Endothelial cell of umbilical vein (primary cell): ENCODE results near the gene FTH1. TPM values are rescaled to one million over a fixed set of nuclear protein-coding genes. Genes with fewer than 3 reads are reported as not detected.

ENCODE experiments used
- BruUV-seq: library from RNA; stranded (reverse); fragments of 400-500 nt; replicated peaks from 2 replicates; lab custom pipeline; 2021; lab: Mats Ljungman, UMichigan
- CTCF ChIA-PET: fragments of 300-600, 350-600 bp; sonication (Branson Sonifier 250); formaldehyde crosslinking; loops from one replicate; lab custom pipeline; 2021; ENCODE audit warnings: antibody characterized with exemption, inconsistent platforms; lab: Charles Lee
- POLR2A ChIA-PET: fragments of 300-600, 350-600 bp; sonication (Branson Sonifier 250); formaldehyde crosslinking; loops from one replicate; lab custom pipeline; 2021; ENCODE audit warnings: antibody characterized with exemption, inconsistent platforms; lab: Charles Lee
- DNase-seq: peaks from one replicate; pipeline ENCODE4 v3.0.0-alpha.2; 2011; ENCODE audit warnings: low read depth, low spot score
- FAIRE-seq: peaks from 2 replicates; lab custom pipeline; 2011; peaks lifted over from hg19 to GRCh38; lab: Jason Lieb, UNC
- H2AFZ ChIP-seq: 2 replicates; pipeline ENCODE4 v1.6.0; 2012; ENCODE audit warnings: low read depth, low read length, control low read depth, inconsistent platforms
- H3K27ac ChIP-seq: 2 replicates; pipeline ENCODE4 v1.5.1; 2011; ENCODE audit warnings: low read depth, mild to moderate bottlenecking, control low read depth, low read length, moderate library complexity; ENCODE audit not compliant: insufficient read depth
- H3K27me3 ChIP-seq, 2 experiments: 2 replicates each; pipeline versions ENCODE4 v1.6.0 to v1.6.1; 2011; ENCODE audit warnings: low read length in 2 of 2, mixed read lengths in 1 of 2; ENCODE audit not compliant: control insufficient read depth in 2 of 2, insufficient read depth in 2 of 2
- H3K36me3 ChIP-seq, 2 experiments: 2 replicates in 1 of 2; 3 replicates in 1 of 2; pipeline ENCODE4 v1.5.1; 2011; ENCODE audit warnings: low read length in 2 of 2, mild to moderate bottlenecking in 1 of 2, moderate library complexity in 1 of 2; ENCODE audit not compliant: control insufficient read depth in 2 of 2, insufficient read depth in 2 of 2; ENCODE audit errors: extremely low read depth in 1 of 2
- H3K4me1 ChIP-seq: 3 replicates; pipeline ENCODE4 v1.5.1; 2011; ENCODE audit warnings: mild to moderate bottlenecking, low read length; ENCODE audit not compliant: control insufficient read depth, insufficient read depth; ENCODE audit errors: extremely low read depth
- H3K4me2 ChIP-seq: 2 replicates; pipeline ENCODE4 v1.6.1; 2011; ENCODE audit warnings: low read length, control low read depth, mixed read lengths; ENCODE audit not compliant: insufficient read depth
- H3K4me3 ChIP-seq, 3 experiments: fragments of 200-600 bp in 1 of 3; sonication (generic), shearing (Covaris generic) in 1 of 3; replicated peaks in 1 of 3; 2 replicates each; pipeline ENCODE4 v1.5.1; 2011 to 2016; ENCODE audit warnings: control low read depth in 3 of 3, low read length in 3 of 3, mild to moderate bottlenecking in 2 of 3, inconsistent platforms in 1 of 3, low read depth in 1 of 3, moderate library complexity in 1 of 3; ENCODE audit not compliant: insufficient read depth in 1 of 3
- H3K79me2 ChIP-seq: 2 replicates; pipeline ENCODE4 v1.6.0; 2012; ENCODE audit warnings: low read length, inconsistent platforms; ENCODE audit not compliant: control insufficient read depth, insufficient read depth
- H3K9ac ChIP-seq: replicated peaks from 2 replicates; pipeline ENCODE3; 2011; ENCODE audit warnings: low read length, control low read depth; ENCODE audit not compliant: insufficient read depth; ENCODE audit errors: extremely low read depth
- H3K9me1 ChIP-seq: replicated peaks from 3 replicates; pipeline ENCODE4 v1.6.0; 2011; ENCODE audit warnings: mild to moderate bottlenecking, low read length; ENCODE audit not compliant: control insufficient read depth, insufficient read depth; ENCODE audit errors: extremely low read depth
- H3K9me3 ChIP-seq: replicated peaks from 2 replicates; pipeline ENCODE4 v1.5.1; 2012; ENCODE audit warnings: low read length, inconsistent platforms; ENCODE audit not compliant: control insufficient read depth, insufficient read depth
- H4K20me1 ChIP-seq: replicated peaks from 2 replicates; pipeline ENCODE3; 2011; ENCODE audit warnings: mild to moderate bottlenecking, low read length; ENCODE audit not compliant: control insufficient read depth, insufficient read depth; ENCODE audit errors: extremely low read depth
- EZH2 ChIP-seq: IDR thresholded peaks from 2 replicates; pipeline ENCODE4 v1.6.1; 2012; ENCODE audit warnings: borderline replicate concordance, low read depth, mild to moderate bottlenecking, moderate library complexity, low read length, inconsistent platforms; ENCODE audit not compliant: severe bottlenecking
- GATA2 ChIP-seq: IDR thresholded peaks from 2 replicates; pipeline ENCODE4 v1.7.0; 2011; ENCODE audit warnings: low read depth, mild to moderate bottlenecking, moderate library complexity, mixed read lengths, low read length; ENCODE audit not compliant: insufficient read length, insufficient read depth
- JUN ChIP-seq: IDR thresholded peaks from 2 replicates; pipeline ENCODE4 v1.6.1; 2011; ENCODE audit warnings: borderline replicate concordance, low read depth; ENCODE audit not compliant: insufficient read length, insufficient read depth
- MYC ChIP-seq: IDR thresholded peaks from one replicate; pipeline ENCODE4 v1.6.1; 2011; ENCODE audit warnings: mild to moderate bottlenecking, low read depth, low read length
- dilution Hi-C: fragments of 300-500 bp; cut with MboI; formaldehyde crosslinking; loops from one replicate; pipeline ENCODE4 v1.15.0; 2019; ENCODE audit warnings: low sequenced_read_pairs; ENCODE audit not compliant: extremely low pct_ligation_motif_present
- intact Hi-C: fragments of 100-400 bp; cut with micrococcal nuclease; formaldehyde crosslinking; loops from one replicate; pipeline ENCODE4 v1.10.0; 2022
- polyA plus RNA-seq, 4 experiments: library from polyadenylated mRNA; depleted of rRNA in 3 of 4; stranded (reverse) in 3 of 4; unstranded in 1 of 4; fragments of >200 nt; gene quantifications; 2 replicates each; pipeline versions ENCODE4 v1.2.1 to v1.2.3, GENCODE V29; 2011 to 2012; ENCODE audit warnings: missing spikeins in 1 of 4
- total RNA-seq: library from RNA; stranded (reverse); gene quantifications from 2 replicates; pipeline ENCODE4 v1.2.3, GENCODE V29; 2021
- TF ChIP-seq, protein P1 (sequence below), 2 donors: IDR thresholded peaks; 1 replicate in 1 of 2; 2 replicates in 1 of 2; pipeline ENCODE4 v1.5.1; 2011; ENCODE audit warnings: low read length in 2 of 2, mild to moderate bottlenecking in 2 of 2, moderate library complexity in 2 of 2, control low read depth in 1 of 2, inconsistent platforms in 1 of 2, low read depth in 1 of 2; ENCODE audit not compliant: insufficient read depth in 1 of 2; ENCODE audit errors: extremely low read depth in 1 of 2
- TF ChIP-seq, protein P2 (sequence below): IDR thresholded peaks from 2 replicates; pipeline ENCODE4 v1.6.1; 2011; ENCODE audit not compliant: insufficient read depth, insufficient read length

Gene FTH1
- total and polyA plus RNA-seq, 2 donors (not counting 3 experiments of a cell fraction or from before 2014, with no cell fraction given): 1,177 to 2,501 TPM

DNA sequence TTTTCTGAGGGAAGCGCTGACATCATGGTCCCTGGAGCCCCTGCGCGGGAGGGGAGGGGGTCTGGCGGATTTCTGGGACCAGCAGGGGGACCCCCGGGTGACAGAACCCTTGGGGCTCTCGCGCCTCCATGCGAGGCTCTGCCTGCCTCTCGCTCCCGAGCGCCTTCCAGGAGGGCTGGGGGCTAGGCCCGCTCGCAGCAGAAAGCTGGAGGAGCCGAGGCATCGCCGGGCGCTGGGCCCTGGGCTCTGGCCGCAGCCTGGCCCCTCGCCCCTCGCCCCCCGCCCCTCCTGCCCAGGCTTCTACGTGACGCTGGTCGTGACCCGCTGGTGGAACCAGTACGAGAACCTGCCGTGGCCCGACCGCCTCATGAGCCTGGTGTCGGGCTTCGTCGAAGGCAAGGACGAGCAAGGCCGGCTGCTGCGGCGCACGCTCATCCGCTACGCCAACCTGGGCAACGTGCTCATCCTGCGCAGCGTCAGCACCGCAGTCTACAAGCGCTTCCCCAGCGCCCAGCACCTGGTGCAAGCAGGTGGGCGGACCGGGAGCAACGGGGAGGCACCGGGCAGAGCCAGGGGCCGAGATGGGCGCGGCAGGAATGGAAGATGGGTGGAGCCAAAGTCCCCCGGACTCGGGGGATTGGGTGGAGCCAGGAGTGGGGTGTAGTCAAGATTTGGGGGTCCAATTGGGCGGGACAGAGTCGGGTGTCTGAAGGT, 11.9 kb downstream of the FTH1 start:
- no peak for FAIRE-seq
- BruUV-seq: no TSS peak
- no peak overlapping the region for H3K27ac ChIP-seq
- no peaks in the 10 kb centered on the region for H3K9me1 ChIP-seq
- H3K4me3 ChIP-seq: no peak overlapping the region
- TF ChIP-seq EZH2 (peak; percentile 42), GATA2 (no peak)
- DNase-seq: peak; percentile 9
- H3K4me1 ChIP-seq: no peaks in the 10 kb centered on the region
- intact Hi-C loops (no loop called here), dilution Hi-C loops (no loop called here)
- peaks cover 5% of the 10 kb centered on the region in 2 experiments for H3K27me3 ChIP-seq
- H2AFZ ChIP-seq: peak overlapping the region; percentile 56
- no peaks in the 10 kb centered on the region for H3K36me3 ChIP-seq
- H3K79me2 ChIP-seq: no peaks in the 10 kb centered on the region
- CTCF ChIA-PET: interaction anchor here (1.4 to 1.9 kb wide), 3 partner anchors 57 to 153 kb away, joined by 7 to 20 read pairs (median 12); no protein-coding TSS in a partner anchor
- peak overlapping the region; percentile 20 for H3K4me2 ChIP-seq
- no peak overlapping the region for H3K9ac ChIP-seq
- POLR2A ChIA-PET: no interaction called here
- no peaks in the 10 kb centered on the region for H4K20me1 ChIP-seq
- H3K9me3 ChIP-seq: no peaks in the 10 kb centered on the region

DNA sequence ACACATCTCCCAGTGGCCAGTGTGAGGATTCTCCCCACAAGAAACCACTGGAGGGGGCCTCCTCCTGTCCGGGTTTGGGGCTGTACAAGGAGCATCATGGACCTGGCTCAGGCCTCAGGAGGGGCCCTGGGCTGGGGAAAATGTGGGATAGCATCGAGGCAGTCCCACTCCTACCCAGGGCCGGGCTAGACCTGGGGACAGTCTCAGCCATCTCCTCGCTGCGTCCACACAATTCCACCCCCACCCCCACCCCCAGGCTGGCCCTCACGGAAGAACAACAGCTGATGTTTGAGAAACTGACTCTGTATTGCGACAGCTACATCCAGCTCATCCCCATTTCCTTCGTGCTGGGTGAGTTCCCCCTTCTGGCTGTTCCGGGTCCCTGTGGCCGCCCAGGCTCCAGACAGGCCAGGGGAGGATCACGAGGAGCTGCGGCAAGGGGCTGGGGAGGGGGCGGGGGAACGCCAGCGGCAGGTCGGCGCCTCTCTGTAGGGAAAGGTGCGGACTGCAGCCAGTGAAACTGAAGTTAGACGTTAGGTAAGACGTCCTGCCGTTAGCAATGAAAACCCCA, 12.5 kb downstream of the FTH1 start:
- no TSS peak for BruUV-seq
- Histone ChIP-seq H3K4me1 (no peaks in the 10 kb centered on the region), H3K36me3 (no peaks in the 10 kb centered on the region), H3K9me1 (no peaks in the 10 kb centered on the region), H2AFZ (peak overlapping the region; percentile 56), H3K4me2 (no peak overlapping the region), H4K20me1 (no peaks in the 10 kb centered on the region), H3K79me2 (no peaks in the 10 kb centered on the region), H3K9me3 (no peaks in the 10 kb centered on the region), H3K27ac (no peak overlapping the region), H3K4me3 (no peak overlapping the region), H3K9ac (no peak overlapping the region), H3K27me3 (peaks cover 5% of the 10 kb centered on the region in 2 experiments)
- intact Hi-C loops: no loop called here
- DNase-seq (no peak), FAIRE-seq (no peak)
- ChIA-PET CTCF (interaction anchor here (0.7 to 1.9 kb wide), 4 partner anchors 57 to 153 kb away, joined by 3 to 20 read pairs (median 10); no protein-coding TSS in a partner anchor), POLR2A (no interaction called here)
- TF ChIP-seq JUN (no peak), EZH2 (no peak), MYC (no peak), GATA2 (no peak)
- TF ChIP-seq, protein P1, sequence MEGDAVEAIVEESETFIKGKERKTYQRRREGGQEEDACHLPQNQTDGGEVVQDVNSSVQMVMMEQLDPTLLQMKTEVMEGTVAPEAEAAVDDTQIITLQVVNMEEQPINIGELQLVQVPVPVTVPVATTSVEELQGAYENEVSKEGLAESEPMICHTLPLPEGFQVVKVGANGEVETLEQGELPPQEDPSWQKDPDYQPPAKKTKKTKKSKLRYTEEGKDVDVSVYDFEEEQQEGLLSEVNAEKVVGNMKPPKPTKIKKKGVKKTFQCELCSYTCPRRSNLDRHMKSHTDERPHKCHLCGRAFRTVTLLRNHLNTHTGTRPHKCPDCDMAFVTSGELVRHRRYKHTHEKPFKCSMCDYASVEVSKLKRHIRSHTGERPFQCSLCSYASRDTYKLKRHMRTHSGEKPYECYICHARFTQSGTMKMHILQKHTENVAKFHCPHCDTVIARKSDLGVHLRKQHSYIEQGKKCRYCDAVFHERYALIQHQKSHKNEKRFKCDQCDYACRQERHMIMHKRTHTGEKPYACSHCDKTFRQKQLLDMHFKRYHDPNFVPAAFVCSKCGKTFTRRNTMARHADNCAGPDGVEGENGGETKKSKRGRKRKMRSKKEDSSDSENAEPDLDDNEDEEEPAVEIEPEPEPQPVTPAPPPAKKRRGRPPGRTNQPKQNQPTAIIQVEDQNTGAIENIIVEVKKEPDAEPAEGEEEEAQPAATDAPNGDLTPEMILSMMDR (IDR thresholded peaks at IDR 0.05; ENCODE audit: extremely low read depth in 1 of 2, insufficient read depth in 1 of 2, low read depth in 1 of 2, low read length in 2 of 2): no peak
- TF ChIP-seq, protein P2, sequence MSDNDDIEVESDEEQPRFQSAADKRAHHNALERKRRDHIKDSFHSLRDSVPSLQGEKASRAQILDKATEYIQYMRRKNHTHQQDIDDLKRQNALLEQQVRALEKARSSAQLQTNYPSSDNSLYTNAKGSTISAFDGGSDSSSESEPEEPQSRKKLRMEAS: no peak
- dilution Hi-C loops: no loop called here
